H1 (cell line): ENCODE data around the gene RNF151. TPM values are rescaled to one million over a fixed set of nuclear protein-coding genes. Genes with fewer than 3 reads are reported as not detected.

Experiments used
- CTCF ChIA-PET: fragments of 300-600 bp; sonication (Branson Sonifier 250); formaldehyde crosslinking; loops from one replicate; lab custom pipeline; 2021; ENCODE audit not compliant: partially characterized antibody; lab: Charles Lee
- POLR2A ChIA-PET: fragments of 300-600 bp; sonication (Branson Sonifier 250); formaldehyde crosslinking; loops from one replicate; lab custom pipeline; 2021; ENCODE audit warnings: inconsistent platforms; ENCODE audit not compliant: partially characterized antibody; lab: Charles Lee
- DNase-seq, 2 experiments: peaks; one replicate each; pipeline versions ENCODE4 v3.0.0 to v3.0.0-alpha.2; 2010 to 2022; ENCODE audit warnings: low spot score in 2 of 2, low read depth in 1 of 2, mixed read lengths in 1 of 2
- FAIRE-seq: peaks from 2 replicates; lab custom pipeline; 2011; peaks lifted over from hg19 to GRCh38; lab: Jason Lieb, UNC
- H2AFZ ChIP-seq: 2 replicates; pipeline ENCODE4 v1.8.1; 2012; ENCODE audit warnings: low read length, inconsistent platforms
- H2AK5ac ChIP-seq: 2 replicates; pipeline ENCODE4 v1.6.1; 2013; ENCODE audit warnings: low read depth, low read length
- H2BK120ac ChIP-seq: replicated peaks from 2 replicates; pipeline ENCODE3; 2013; ENCODE audit warnings: low read depth, low read length, inconsistent platforms
- H2BK12ac ChIP-seq: 2 replicates; pipeline ENCODE4 v1.6.1; 2013; ENCODE audit warnings: low read depth, low read length
- H2BK15ac ChIP-seq: 2 replicates; pipeline ENCODE4 v1.6.1; 2013; ENCODE audit warnings: low read length
- H2BK20ac ChIP-seq: 2 replicates; pipeline ENCODE4 v1.6.1; 2013; ENCODE audit warnings: low read length
- H2BK5ac ChIP-seq: 2 replicates; pipeline ENCODE4 v1.6.1; 2013; ENCODE audit warnings: low read depth, low read length
- H3K14ac ChIP-seq: 2 replicates; pipeline ENCODE4 v1.6.1; 2013; ENCODE audit warnings: inconsistent platforms; ENCODE audit not compliant: insufficient read length
- H3K18ac ChIP-seq: 2 replicates; pipeline ENCODE4 v1.6.1; 2013; ENCODE audit warnings: low read length; ENCODE audit errors: extremely low read depth
- H3K23ac ChIP-seq: 2 replicates; pipeline ENCODE4 v1.6.1; 2013; ENCODE audit warnings: inconsistent platforms; ENCODE audit not compliant: insufficient read length
- H3K23me2 ChIP-seq: 2 replicates; pipeline ENCODE4 v1.6.1; 2013; ENCODE audit warnings: low read depth, low read length
- H3K27ac ChIP-seq: 2 replicates; pipeline ENCODE4 v1.6.1; 2011; ENCODE audit warnings: low read depth, low read length, inconsistent platforms
- H3K27me3 ChIP-seq, 4 experiments: replicated peaks in 1 of 4; 1 replicate in 1 of 4; 2 replicates in 3 of 4; pipeline versions ENCODE4 v1.6.1 to v1.8.1; 2011 to 2013; ENCODE audit warnings: low read length in 3 of 4, mild to moderate bottlenecking in 3 of 4, inconsistent platforms in 2 of 4, mixed read lengths in 2 of 4, moderate library complexity in 1 of 4; ENCODE audit not compliant: control insufficient read depth in 3 of 4, insufficient read depth in 3 of 4; ENCODE audit errors: extremely low read depth in 1 of 4
- H3K36me3 ChIP-seq, 4 experiments: 2 replicates each; pipeline versions ENCODE4 v1.6.1 to v1.8.1; 2011 to 2013; ENCODE audit warnings: mild to moderate bottlenecking in 4 of 4, low read length in 3 of 4, moderate library complexity in 2 of 4, control low read depth in 1 of 4, inconsistent platforms in 1 of 4; ENCODE audit not compliant: insufficient read depth in 4 of 4, control insufficient read depth in 2 of 4
- H3K4ac ChIP-seq: replicated peaks from 2 replicates; pipeline ENCODE3; 2013; ENCODE audit warnings: low read length, low read depth, mixed read lengths, inconsistent platforms; ENCODE audit not compliant: insufficient read length
- H3K4me1 ChIP-seq, 4 experiments: replicated peaks in 1 of 4; 1 replicate in 1 of 4; 2 replicates in 3 of 4; pipeline versions ENCODE4 v1.6.1 to v1.8.1; 2011 to 2013; ENCODE audit warnings: low read length in 3 of 4, inconsistent platforms in 2 of 4, mixed read lengths in 1 of 4; ENCODE audit not compliant: insufficient read depth in 4 of 4, control insufficient read depth in 3 of 4
- H3K4me2 ChIP-seq, 2 experiments: 2 replicates each; pipeline versions ENCODE4 v1.6.1 to v1.8.1; 2011 to 2013; ENCODE audit warnings: low read depth in 2 of 2, low read length in 2 of 2, control low read depth in 1 of 2, inconsistent platforms in 1 of 2, mild to moderate bottlenecking in 1 of 2; ENCODE audit not compliant: insufficient read depth in 1 of 2
- H3K4me3 ChIP-seq, 4 experiments: fragments of 200-600, 300-600 bp in 1 of 4; sonication (generic), shearing (Covaris generic), sonication (Bioruptor Twin) in 1 of 4; 2 replicates each; pipeline versions ENCODE4 v1.5.1 to v1.8.1; 2011 to 2016; ENCODE audit warnings: low read length in 4 of 4, low read depth in 3 of 4, control low read depth in 2 of 4, inconsistent platforms in 2 of 4, mild to moderate bottlenecking in 2 of 4, mixed read lengths in 1 of 4, moderate library complexity in 1 of 4; ENCODE audit not compliant: insufficient read depth in 2 of 4; ENCODE audit errors: extremely low read depth in 1 of 4
- H3K56ac ChIP-seq: replicated peaks from 2 replicates; pipeline ENCODE3; 2013; ENCODE audit warnings: low read depth, mild to moderate bottlenecking, mixed read lengths, low read length, inconsistent platforms; ENCODE audit not compliant: insufficient read length
- H3K79me1 ChIP-seq: 2 replicates; pipeline ENCODE4 v1.6.1; 2013; ENCODE audit warnings: low read depth, low read length, control low read depth
- H3K79me2 ChIP-seq, 2 experiments: 2 replicates each; pipeline versions ENCODE4 v1.6.1 to v1.8.1; 2012 to 2013; ENCODE audit warnings: low read length in 2 of 2, mild to moderate bottlenecking in 2 of 2, inconsistent platforms in 1 of 2; ENCODE audit not compliant: insufficient read depth in 2 of 2, control insufficient read depth in 1 of 2
- H3K9ac ChIP-seq, 4 experiments: replicated peaks in 1 of 4; 1 replicate in 1 of 4; 2 replicates in 3 of 4; pipeline versions ENCODE4 v1.6.1 to v1.8.1; 2011 to 2013; ENCODE audit warnings: low read depth in 3 of 4, low read length in 3 of 4, control low read depth in 2 of 4, mild to moderate bottlenecking in 2 of 4, moderate library complexity in 2 of 4, inconsistent platforms in 1 of 4; ENCODE audit errors: extremely low read depth in 1 of 4
- H3K9me3 ChIP-seq, 2 experiments: 2 replicates each; pipeline versions ENCODE4 v1.6.1 to v1.8.1; 2012 to 2013; ENCODE audit warnings: mild to moderate bottlenecking in 2 of 2, moderate library complexity in 2 of 2, control low read depth in 1 of 2, inconsistent platforms in 1 of 2, low read depth in 1 of 2, low read length in 1 of 2, mixed read lengths in 1 of 2; ENCODE audit not compliant: insufficient read depth in 2 of 2
- H4K20me1 ChIP-seq, 2 experiments: replicated peaks in 1 of 2; 2 replicates each; pipeline versions ENCODE3 to v1.8.1; 2011 to 2013; ENCODE audit warnings: inconsistent platforms in 2 of 2, low read length in 2 of 2, mild to moderate bottlenecking in 1 of 2; ENCODE audit not compliant: insufficient read depth in 2 of 2, control insufficient read depth in 1 of 2
- H4K5ac ChIP-seq: 2 replicates; pipeline ENCODE4 v1.6.1; 2013; ENCODE audit warnings: low read length, low read depth, mixed read lengths, inconsistent platforms; ENCODE audit not compliant: insufficient read length
- H4K8ac ChIP-seq: 2 replicates; pipeline ENCODE4 v1.8.0; 2013; ENCODE audit warnings: mild to moderate bottlenecking, moderate library complexity, low read length, inconsistent platforms; ENCODE audit not compliant: insufficient read depth; ENCODE audit errors: extremely low read depth
- H4K91ac ChIP-seq: replicated peaks from 2 replicates; pipeline ENCODE3; 2013; ENCODE audit warnings: low read length, mixed read lengths, inconsistent platforms; ENCODE audit not compliant: insufficient read length
- SP2 ChIP-seq: IDR thresholded peaks from 2 replicates; pipeline ENCODE4 v1.6.1; 2012; ENCODE audit warnings: mild to moderate bottlenecking, low read length, inconsistent platforms
- WGBS, 2 experiments: shearing (Covaris generic) in 1 of 2; methylation state at CpG; one replicate each; pipeline versions ENCODE4 v1.1.6 to v1.1.7; 2013 to 2015; ENCODE audit warnings: low lambda C conversion rate in 2 of 2, mixed read lengths in 2 of 2, inconsistent platforms in 1 of 2, low coverage in 1 of 2, missing lambda C conversion rate in 1 of 2; ENCODE audit not compliant: insufficient replicate concordance in 2 of 2, insufficient coverage in 1 of 2, insufficient read length in 1 of 2; ENCODE audit errors: extremely low coverage in 1 of 2, missing lambda C conversion rate in 1 of 2; 5-methylcytosine and 5-hydroxymethylcytosine counted together
- polyA plus RNA-seq, 7 experiments: library from polyadenylated mRNA; depleted of rRNA in 3 of 7; stranded (reverse) in 5 of 7; unstranded in 2 of 7; fragments of >200 nt in 5 of 7; fragments of 200-250 nt in 2 of 7; gene quantifications; 1 replicate in 5 of 7; 2 replicates in 1 of 7; 4 replicates in 1 of 7; pipeline versions ENCODE4 v1.2.1 to v1.2.3, GENCODE V29; 2011 to 2013; ENCODE audit warnings: missing spikeins in 2 of 7, mixed read lengths in 2 of 7
- total RNA-seq: library from RNA; stranded (reverse); fragmentation: NEBNext Ultra II Directional; extraction: Animal tissue kit (Norgen Biotek cat#: 25700); gene quantifications from 2 replicates; pipeline ENCODE4 v1.2.1, GENCODE V29; 2021
- TF ChIP-seq, protein P1 (sequence below): IDR thresholded peaks from 2 replicates; pipeline ENCODE4 v1.6.1; 2012; ENCODE audit warnings: inconsistent platforms

Gene RNF151
- total and polyA plus RNA-seq, 2 of the 8 experiments (the other 6 are each of a cell fraction or from before 2014, with no cell fraction given) = not detected

DNA sequence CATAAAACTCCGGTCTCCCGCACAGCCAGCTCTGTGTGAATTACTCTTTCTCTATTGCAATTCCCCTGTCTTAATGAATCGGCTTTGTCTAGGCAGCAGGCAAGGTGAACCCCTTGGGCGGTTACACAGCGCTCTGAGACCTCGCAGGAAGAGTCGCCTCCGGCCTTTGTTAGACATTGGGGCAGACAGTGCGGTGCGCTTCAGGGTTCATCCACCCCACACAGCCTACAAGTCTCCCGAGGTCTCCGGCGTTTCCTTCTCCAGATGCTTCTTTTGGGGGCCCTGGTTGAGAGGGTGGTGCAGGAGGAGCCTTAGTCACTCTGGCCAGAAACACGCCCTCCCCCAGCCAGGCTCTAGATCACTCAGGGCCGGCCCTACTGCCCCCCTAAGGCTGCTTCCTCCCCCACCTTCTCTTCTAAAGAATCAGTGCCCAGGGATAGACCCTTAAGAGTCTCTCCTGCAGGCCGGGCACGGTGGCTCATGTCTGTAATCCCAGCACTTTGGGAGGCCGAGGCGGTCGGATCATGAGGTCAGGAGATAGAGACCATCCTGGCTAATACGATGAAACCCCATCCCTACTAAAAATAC is 21.9 kb upstream of the RNF151 start:
- Histone ChIP-seq H3K9ac (no peak overlapping the region), H4K91ac (no peak overlapping the region), H4K20me1 (peaks cover 0 to 4% of the 10 kb centered on the region in 2 experiments), H4K8ac (no peak overlapping the region), H2BK120ac (no peak overlapping the region), H3K79me1 (no peaks in the 10 kb centered on the region), H3K4me3 (no peak overlapping the region), H3K27ac (no peak overlapping the region), H3K9me3 (no peaks in the 10 kb centered on the region), H3K23ac (no peak overlapping the region), H2AFZ (no peak overlapping the region), H3K79me2 (no peaks in the 10 kb centered on the region), H2BK15ac (no peak overlapping the region), H4K5ac (no peak overlapping the region), H2BK20ac (no peak overlapping the region), H3K14ac (no peak overlapping the region), H2BK12ac (no peak overlapping the region), H3K18ac (no peak overlapping the region), H2BK5ac (no peak overlapping the region), H3K27me3 (peaks cover 0 to 2% (median 0%) of the 10 kb centered on the region in 4 experiments; a peak in 1 of 7 replicates), H2AK5ac (no peak overlapping the region), H3K56ac (no peak overlapping the region), H3K36me3 (no peaks in the 10 kb centered on the region), H3K23me2 (peaks cover 6% of the 10 kb centered on the region; the same call in 1 of the 2 replicates), H3K4ac (no peak overlapping the region), H3K4me1 (peaks cover 0 to 11% (median 6%) of the 10 kb centered on the region in 4 experiments; a peak in 5 of 7 replicates), H3K4me2 (no peak overlapping the region)
- WGBS, 2 experiments = 93% methylated on average over 19 of the region's 21 CpGs; no CpG with 5 or more reads in 1 of the 2 experiments
- FAIRE-seq (no peak), DNase-seq (no peak)
- CTCF ChIA-PET = interaction anchor here (0.9 to 6.3 kb wide), 9 partner anchors 9 to 133 kb away, joined by 3 to 62 read pairs (median 4); partner anchors contain the start of gene RPL3L
- TF ChIP-seq, protein P1, sequence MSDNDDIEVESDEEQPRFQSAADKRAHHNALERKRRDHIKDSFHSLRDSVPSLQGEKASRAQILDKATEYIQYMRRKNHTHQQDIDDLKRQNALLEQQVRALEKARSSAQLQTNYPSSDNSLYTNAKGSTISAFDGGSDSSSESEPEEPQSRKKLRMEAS = no peak
- TF ChIP-seq SP2 = no peak
- POLR2A ChIA-PET = interaction anchor here (0.9 to 11.7 kb wide), 7 partner anchors 12 to 118 kb away, joined by 3 to 336 read pairs (median 3); partner anchors contain the start of genes FAHD1, HAGH, NDUFB10 and RNF151
